Mesendoderm (in vitro differentiated cells): ENCODE results near the gene ACSL3.
A peak's percentile ranks its signal among the peaks of the same experiment; 100 is the strongest.

ENCODE experiments used
- DNase-seq: peaks from one replicate; pipeline ENCODE4 v3.0.0; 2013
- H2AK5ac ChIP-seq: 2 replicates; pipeline ENCODE4 v1.6.1; 2013; ENCODE audit warnings: low read length, inconsistent platforms
- H2BK120ac ChIP-seq: 2 replicates; pipeline ENCODE4 v1.6.1; 2013; ENCODE audit warnings: low read depth, mild to moderate bottlenecking, low read length, moderate library complexity, mixed read lengths
- H2BK15ac ChIP-seq: replicated peaks from 2 replicates; pipeline ENCODE4 v1.6.1; 2013; ENCODE audit warnings: low read depth, mild to moderate bottlenecking, moderate library complexity
- H2BK5ac ChIP-seq: 2 replicates; pipeline ENCODE4 v1.6.1; 2013; ENCODE audit warnings: low read length, inconsistent platforms
- H3K18ac ChIP-seq: 2 replicates; pipeline ENCODE4 v1.6.1; 2013; ENCODE audit warnings: mild to moderate bottlenecking, low read length, mixed read lengths
- H3K23ac ChIP-seq: one replicate; pipeline ENCODE4 v1.6.1; 2013; ENCODE audit warnings: low read length
- H3K27ac ChIP-seq: 2 replicates; pipeline ENCODE4 v1.5.1; 2013; ENCODE audit warnings: low read depth, mild to moderate bottlenecking, inconsistent platforms, low read length, moderate library complexity
- H3K27me3 ChIP-seq: 2 replicates; pipeline ENCODE4 v1.6.1; 2013; ENCODE audit warnings: low read length, control low read depth, mild to moderate bottlenecking, inconsistent platforms; ENCODE audit not compliant: insufficient read depth, poor library complexity
- H3K36me3 ChIP-seq: 2 replicates; pipeline ENCODE4 v1.6.1; 2013; ENCODE audit warnings: low read length, inconsistent platforms; ENCODE audit not compliant: control insufficient read depth, insufficient read depth
- H3K4ac ChIP-seq: one replicate; pipeline ENCODE4 v1.6.1; 2013; ENCODE audit warnings: low read depth, mild to moderate bottlenecking, low read length, moderate library complexity
- H3K4me1 ChIP-seq: 2 replicates; pipeline ENCODE4 v1.6.1; 2013; ENCODE audit warnings: low read depth, low read length, inconsistent platforms; ENCODE audit not compliant: control insufficient read depth
- H3K4me2 ChIP-seq: 2 replicates; pipeline ENCODE4 v1.6.1; 2013; ENCODE audit warnings: low read length
- H3K4me3 ChIP-seq: 2 replicates; pipeline ENCODE4 v1.5.1; 2013; ENCODE audit warnings: mild to moderate bottlenecking, low read length
- H3K56ac ChIP-seq: one replicate; pipeline ENCODE4 v1.6.1; 2013; ENCODE audit warnings: low read length
- H3K79me1 ChIP-seq: 2 replicates; pipeline ENCODE4 v1.6.1; 2013; ENCODE audit warnings: low read length, inconsistent platforms
- H3K79me2 ChIP-seq: 2 replicates; pipeline ENCODE4 v1.6.1; 2013; ENCODE audit warnings: mild to moderate bottlenecking, low read length; ENCODE audit not compliant: control insufficient read depth, insufficient read depth
- H3K9ac ChIP-seq: 2 replicates; pipeline ENCODE4 v1.6.1; 2013; ENCODE audit warnings: low read length, inconsistent platforms
- H4K5ac ChIP-seq: one replicate; pipeline ENCODE4 v1.6.1; 2013; ENCODE audit warnings: low read length
- H4K8ac ChIP-seq: one replicate; pipeline ENCODE4 v1.6.1; 2013; ENCODE audit warnings: low read depth, mild to moderate bottlenecking, control low read depth, low read length, moderate library complexity
- WGBS: extraction: QIAGEN DNeasy Blood & Tissue Kit; methylation state at CpG from one replicate; pipeline ENCODE4 v1.1.7; 2013; ENCODE audit warnings: low lambda C conversion rate, missing lambda C conversion rate; ENCODE audit not compliant: insufficient coverage; ENCODE audit errors: extremely low coverage; 5-methylcytosine and 5-hydroxymethylcytosine counted together

Gene ACSL3

GRCh38 chr2:222931659-222932058 lies 70.8 kb downstream of the ACSL3 start:
- Histone ChIP-seq H3K27ac (no peak overlapping the region), H3K36me3 (peaks cover 7% of the 10 kb centered on the region), H3K4me3 (no peak overlapping the region), H2BK5ac (no peak overlapping the region), H3K4ac (no peak overlapping the region), H3K79me1 (no peaks in the 10 kb centered on the region), H3K9ac (no peak overlapping the region), H3K79me2 (no peaks in the 10 kb centered on the region), H4K8ac (no peak overlapping the region), H2BK120ac (no peak overlapping the region), H4K5ac (no peak overlapping the region), H3K56ac (no peak overlapping the region), H3K18ac (no peak overlapping the region), H2AK5ac (no peak overlapping the region), H3K4me2 (no peak overlapping the region), H3K23ac (no peak overlapping the region), H3K27me3 (no peaks in the 10 kb centered on the region), H3K4me1 (no peaks in the 10 kb centered on the region), H2BK15ac (no peak overlapping the region)
- no CpG with 5 or more reads among the region's 4 CpGs for WGBS
- no peak for DNase-seq

- no peak overlapping the region for H3K18ac ChIP-seq
- H2BK120ac ChIP-seq = no peak overlapping the region
- no peak overlapping the region for H3K4me2 ChIP-seq
- peaks cover 7% of the 10 kb centered on the region for H3K36me3 ChIP-seq
- no peak for DNase-seq
- no peak overlapping the region for H2BK5ac ChIP-seq
- no CpG with 5 or more reads among the region's 3 CpGs for WGBS
- H3K56ac ChIP-seq = no peak overlapping the region
- H2BK15ac ChIP-seq = no peak overlapping the region
- no peaks in the 10 kb centered on the region for H3K79me2 ChIP-seq
- H4K5ac ChIP-seq = no peak overlapping the region
- no peaks in the 10 kb centered on the region for H3K79me1 ChIP-seq
- H3K27me3 ChIP-seq = no peaks in the 10 kb centered on the region
- no peak overlapping the region for H3K4ac ChIP-seq
- no peak overlapping the region for H2AK5ac ChIP-seq
- no peaks in the 10 kb centered on the region for H3K4me1 ChIP-seq
- no peak overlapping the region for H3K23ac ChIP-seq
- H3K4me3 ChIP-seq = no peak overlapping the region
- no peak overlapping the region for H3K27ac ChIP-seq
- H3K9ac ChIP-seq = no peak overlapping the region
- H4K8ac ChIP-seq = no peak overlapping the region
These were observed 72.6 kb downstream of the ACSL3 start for GRCh38 chr2:222933458-222933857.

- no peak overlapping the region for H4K8ac ChIP-seq
- no peak overlapping the region for H3K56ac ChIP-seq
- 100% methylated on average over 2 of the region's 4 CpGs for WGBS
- no peak overlapping the region for H2BK15ac ChIP-seq
- H2BK120ac ChIP-seq = no peak overlapping the region
- no peak overlapping the region for H3K4me2 ChIP-seq
- H3K27ac ChIP-seq = no peak overlapping the region
- no peak overlapping the region for H3K18ac ChIP-seq
- no peak for DNase-seq
- H3K4me3 ChIP-seq = no peak overlapping the region
- peaks cover 3% of the 10 kb centered on the region for H3K79me1 ChIP-seq
- no peaks in the 10 kb centered on the region for H3K27me3 ChIP-seq
- no peak overlapping the region for H3K9ac ChIP-seq
- H3K4ac ChIP-seq = no peak overlapping the region
- no peak overlapping the region for H2AK5ac ChIP-seq
- no peak overlapping the region for H3K23ac ChIP-seq
- H3K79me2 ChIP-seq = no peaks in the 10 kb centered on the region
- H2BK5ac ChIP-seq = no peak overlapping the region
- H3K36me3 ChIP-seq = peaks cover 7% of the 10 kb centered on the region
- H3K4me1 ChIP-seq = no peaks in the 10 kb centered on the region
- no peak overlapping the region for H4K5ac ChIP-seq
These were observed 75.0 kb downstream of the ACSL3 start for GRCh38 chr2:222935688-222936298.

DNA sequence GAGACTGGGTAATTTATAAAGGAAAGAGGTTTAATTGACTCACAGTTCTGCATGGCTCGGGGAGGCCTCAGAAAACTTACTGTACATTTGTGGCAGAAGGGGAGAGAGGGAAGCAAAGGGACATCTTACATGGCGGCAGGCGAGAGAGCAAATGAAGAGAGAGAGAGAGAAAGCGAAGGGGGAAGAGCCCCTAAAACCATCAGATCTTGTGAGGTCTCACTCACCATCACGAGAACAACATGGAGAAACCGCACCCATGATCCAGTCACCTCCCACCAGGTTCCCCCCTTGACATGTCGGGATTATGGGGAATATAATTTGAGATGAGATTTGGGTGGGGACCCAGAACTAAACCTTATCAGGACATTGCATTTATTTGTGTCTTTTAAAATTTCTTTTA lies 75.9 kb downstream of the ACSL3 start:
- no peak overlapping the region for H2BK15ac ChIP-seq
- H3K9ac ChIP-seq = no peak overlapping the region
- no peak for DNase-seq
- no peak overlapping the region for H3K18ac ChIP-seq
- no peaks in the 10 kb centered on the region for H3K4me1 ChIP-seq
- H3K4ac ChIP-seq = no peak overlapping the region
- H4K8ac ChIP-seq = no peak overlapping the region
- H3K27me3 ChIP-seq = no peaks in the 10 kb centered on the region
- H3K56ac ChIP-seq = no peak overlapping the region
- no peak overlapping the region for H3K4me3 ChIP-seq
- H3K23ac ChIP-seq = no peak overlapping the region
- no peaks in the 10 kb centered on the region for H3K79me2 ChIP-seq
- no peak overlapping the region for H2BK5ac ChIP-seq
- no peak overlapping the region for H2AK5ac ChIP-seq
- no peak overlapping the region for H3K4me2 ChIP-seq
- H4K5ac ChIP-seq = no peak overlapping the region
- H3K27ac ChIP-seq = no peak overlapping the region
- H3K79me1 ChIP-seq = peaks cover 3% of the 10 kb centered on the region
- no CpG with 5 or more reads among the region's 7 CpGs for WGBS
- peaks cover 4% of the 10 kb centered on the region for H3K36me3 ChIP-seq
- no peak overlapping the region for H2BK120ac ChIP-seq

GRCh38 chr2:222938327-222938726 lies 77.5 kb downstream of the ACSL3 start:
- Histone ChIP-seq H3K79me1 (peaks cover 3% of the 10 kb centered on the region), H3K27ac (no peak overlapping the region), H4K8ac (no peak overlapping the region), H3K56ac (no peak overlapping the region), H3K9ac (no peak overlapping the region), H3K4me3 (no peak overlapping the region), H3K23ac (no peak overlapping the region), H2AK5ac (no peak overlapping the region), H3K27me3 (no peaks in the 10 kb centered on the region), H3K79me2 (no peaks in the 10 kb centered on the region), H3K4ac (no peak overlapping the region), H2BK5ac (no peak overlapping the region), H3K4me1 (no peaks in the 10 kb centered on the region), H3K18ac (no peak overlapping the region), H4K5ac (no peak overlapping the region), H3K36me3 (peaks cover 2% of the 10 kb centered on the region), H2BK120ac (no peak overlapping the region), H3K4me2 (no peak overlapping the region), H2BK15ac (no peak overlapping the region)
- no CpG with 5 or more reads among the region's 2 CpGs for WGBS
- no peak for DNase-seq

DNA sequence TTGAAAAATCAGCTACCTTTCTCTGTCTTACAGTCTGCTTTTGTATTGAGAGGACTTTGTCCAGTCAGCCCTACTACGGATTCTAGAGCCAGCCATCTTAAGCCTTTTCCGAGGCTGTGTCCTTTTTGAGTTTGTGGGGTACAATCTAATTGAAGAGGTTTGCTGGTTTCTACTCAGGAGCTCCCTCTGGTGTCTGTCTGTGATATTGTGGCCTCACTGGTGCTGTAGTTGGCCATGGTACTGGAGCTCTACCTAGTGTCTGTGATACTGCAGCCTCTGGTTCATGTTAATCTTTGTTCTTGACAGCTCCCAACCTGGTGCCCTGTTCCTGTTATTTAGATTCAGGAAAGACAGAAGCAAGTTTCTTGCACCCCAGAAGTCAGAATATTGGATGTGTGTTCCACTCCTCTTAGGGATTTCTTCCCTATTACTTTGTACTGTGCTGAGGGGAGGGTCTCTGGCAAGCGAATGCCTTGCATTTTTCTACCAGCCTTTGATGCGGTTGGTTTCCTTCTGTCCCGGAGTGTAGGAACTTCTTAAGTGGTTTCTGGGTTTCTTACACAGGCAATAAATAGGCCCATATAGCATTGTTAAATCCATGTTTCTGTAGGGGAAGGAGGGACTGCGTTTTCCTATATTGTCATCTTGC lies 78.5 kb downstream of the ACSL3 start:
- Histone ChIP-seq H2AK5ac (no peak overlapping the region), H2BK120ac (no peak overlapping the region), H4K5ac (no peak overlapping the region), H3K79me1 (peaks cover 3% of the 10 kb centered on the region), H3K4ac (no peak overlapping the region), H2BK15ac (no peak overlapping the region), H2BK5ac (no peak overlapping the region), H3K4me2 (no peak overlapping the region), H4K8ac (peak overlapping the region; percentile 65), H3K4me3 (no peak overlapping the region), H3K27me3 (no peaks in the 10 kb centered on the region), H3K9ac (no peak overlapping the region), H3K79me2 (no peaks in the 10 kb centered on the region), H3K27ac (no peak overlapping the region), H3K56ac (no peak overlapping the region), H3K4me1 (no peaks in the 10 kb centered on the region), H3K36me3 (no peaks in the 10 kb centered on the region), H3K23ac (no peak overlapping the region), H3K18ac (no peak overlapping the region)
- DNase-seq = peak; percentile 90
- no CpG with 5 or more reads among the region's 6 CpGs for WGBS
